ENCODE measurements around the gene HLCS.
"Not testable (repeated sequence)": the region's sequence is repeated elsewhere in the genome, so short reads cannot be mapped to it uniquely, and the experiment has no call there.

Gene HLCS

GRCh38 chr21:36834192-36834591 is 132.3 kb downstream of the HLCS start:
- DNase-seq (ENCODE audit: insufficient read length, low spot score) (no peak), FAIRE-seq (no peak)
- no peak for TF ChIP-seq POLR2A (IDR thresholded peaks at IDR 0.05; ENCODE audit: low read depth, low read length)

- FAIRE-seq: no peak
- DNase-seq (ENCODE audit: insufficient read length, low spot score): no peak
- no peak for TF ChIP-seq POLR2A (IDR thresholded peaks at IDR 0.05; ENCODE audit: low read depth, low read length)
These were observed 136.4 kb downstream of the HLCS start for GRCh38 chr21:36830100-36830499.

GRCh38 chr21:36828891-36829515 is 137.5 kb downstream of the HLCS start:
- DNase-seq (ENCODE audit: insufficient read length, low spot score): no peak
- no peak for TF ChIP-seq POLR2A (IDR thresholded peaks at IDR 0.05; ENCODE audit: low read depth, low read length)
- no peak for FAIRE-seq

- DNase-seq (ENCODE audit: insufficient read length, low spot score): no peak
- TF ChIP-seq POLR2A (IDR thresholded peaks at IDR 0.05; ENCODE audit: low read depth, low read length): no peak
- FAIRE-seq: no peak
These were observed 138.3 kb downstream of the HLCS start for GRCh38 chr21:36828208-36828607.

- FAIRE-seq (no peak), DNase-seq (ENCODE audit: insufficient read length, low spot score) (no peak)
These were observed 140.8 kb downstream of the HLCS start for GRCh38 chr21:36825658-36826057.

GRCh38 chr21:36821032-36821299 is 145.5 kb downstream of the HLCS start:
- FAIRE-seq (no peak), DNase-seq (ENCODE audit: insufficient read length, low spot score) (no peak)
- no peak for TF ChIP-seq POLR2A (IDR thresholded peaks at IDR 0.05; ENCODE audit: low read depth, low read length)

More at GRCh38 chr21:36825658-36826057, 140.8 kb downstream of the HLCS start:
- no peak for TF ChIP-seq POLR2A (IDR thresholded peaks at IDR 0.05; ENCODE audit: low read depth, low read length)

- FAIRE-seq: no peak
- TF ChIP-seq POLR2A (IDR thresholded peaks at IDR 0.05; ENCODE audit: low read depth, low read length): no peak
- DNase-seq (ENCODE audit: insufficient read length, low spot score): no peak
These were observed 146.1 kb downstream of the HLCS start for GRCh38 chr21:36820176-36821031.

GRCh38 chr21:36817732-36818450 is 148.6 kb downstream of the HLCS start:
- TF ChIP-seq POLR2A (IDR thresholded peaks at IDR 0.05; ENCODE audit: low read depth, low read length): no peak
- DNase-seq (ENCODE audit: insufficient read length, low spot score) (no peak), FAIRE-seq (no peak)

- DNase-seq (ENCODE audit: insufficient read length, low spot score) (no peak), FAIRE-seq (no peak)
- no peak for TF ChIP-seq POLR2A (IDR thresholded peaks at IDR 0.05; ENCODE audit: low read depth, low read length)
These were observed 149.8 kb downstream of the HLCS start for GRCh38 chr21:36816561-36817130.

GRCh38 chr21:36816026-36816425 is 150.4 kb downstream of the HLCS start:
- not testable (repeated sequence) for FAIRE-seq; DNase-seq (ENCODE audit: insufficient read length, low spot score)

GRCh38 chr21:36815284-36815683 is 151.2 kb downstream of the HLCS start:
- FAIRE-seq: no peak
- TF ChIP-seq POLR2A (IDR thresholded peaks at IDR 0.05; ENCODE audit: low read depth, low read length): no peak
- DNase-seq (ENCODE audit: insufficient read length, low spot score): no peak

- DNase-seq (ENCODE audit: insufficient read length, low spot score) (no peak), FAIRE-seq (no peak)
- no peak for TF ChIP-seq POLR2A (IDR thresholded peaks at IDR 0.05; ENCODE audit: low read depth, low read length)
These were observed 153.4 kb downstream of the HLCS start for GRCh38 chr21:36813052-36813451.

- FAIRE-seq (no peak), DNase-seq (ENCODE audit: insufficient read length, low spot score) (no peak)
- TF ChIP-seq POLR2A (IDR thresholded peaks at IDR 0.05; ENCODE audit: low read depth, low read length): no peak
These were observed 154.7 kb downstream of the HLCS start for GRCh38 chr21:36811762-36812161.

- FAIRE-seq (no peak), DNase-seq (ENCODE audit: insufficient read length, low spot score) (no peak)
- no peak for TF ChIP-seq POLR2A (IDR thresholded peaks at IDR 0.05; ENCODE audit: low read depth, low read length)
These were observed 156.0 kb downstream of the HLCS start for GRCh38 chr21:36810443-36810842.

All from H54 (cell line).